GM18870 (cell line): ENCODE results near the gene STAP1.

Source experiments
- ATAC-seq: cut with Tn5 transposase; IDR thresholded peaks from one replicate; pipeline ENCODE4 v1.9.1; 2021; ENCODE audit warnings: moderate library complexity; ENCODE audit not compliant: unreplicated experiment

Gene STAP1

DNA sequence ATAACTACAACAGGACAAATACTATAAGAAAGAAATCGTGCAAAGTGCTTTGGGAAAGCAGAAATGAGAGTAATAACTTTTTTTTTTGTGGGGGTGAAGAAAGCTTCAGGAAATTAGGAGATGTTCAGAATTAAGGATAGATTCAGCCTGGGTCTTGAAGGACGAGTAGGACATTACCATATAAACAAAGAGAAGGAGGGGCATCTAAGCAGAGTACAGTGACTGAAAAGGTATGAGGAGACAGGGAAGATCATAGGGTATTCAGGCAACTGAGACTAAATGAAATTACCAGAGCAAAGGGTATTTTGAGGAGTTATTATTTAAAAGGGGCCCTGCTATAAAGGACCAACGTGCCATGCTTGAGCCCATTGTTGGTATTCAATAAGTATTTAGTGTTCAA is 3.1 kb upstream of the STAP1 start:
- no peak for ATAC-seq

DNA sequence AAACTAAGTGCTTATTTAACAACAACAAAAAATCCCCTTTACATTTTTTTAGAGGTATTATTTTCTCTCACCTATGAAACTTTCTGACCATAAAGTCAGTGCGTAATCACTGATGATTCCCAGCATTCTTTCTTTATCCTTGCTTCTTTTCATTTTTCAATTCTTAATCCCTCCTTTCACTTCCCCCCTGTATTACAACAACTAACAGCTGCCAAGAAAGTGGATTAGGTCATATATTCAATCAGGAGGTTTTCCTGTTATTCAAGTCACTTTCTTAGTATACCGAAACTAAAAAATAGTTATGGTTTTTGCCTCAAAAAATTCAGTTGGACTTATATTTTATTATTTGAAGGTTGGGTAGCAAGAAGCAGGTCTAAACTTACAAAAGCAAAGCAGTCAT is 2.1 kb upstream of the STAP1 start:
- no peak for ATAC-seq

GRCh38 chr4:67565284-67565683 is 6.8 kb downstream of the STAP1 start:
- ATAC-seq, result no peak

DNA sequence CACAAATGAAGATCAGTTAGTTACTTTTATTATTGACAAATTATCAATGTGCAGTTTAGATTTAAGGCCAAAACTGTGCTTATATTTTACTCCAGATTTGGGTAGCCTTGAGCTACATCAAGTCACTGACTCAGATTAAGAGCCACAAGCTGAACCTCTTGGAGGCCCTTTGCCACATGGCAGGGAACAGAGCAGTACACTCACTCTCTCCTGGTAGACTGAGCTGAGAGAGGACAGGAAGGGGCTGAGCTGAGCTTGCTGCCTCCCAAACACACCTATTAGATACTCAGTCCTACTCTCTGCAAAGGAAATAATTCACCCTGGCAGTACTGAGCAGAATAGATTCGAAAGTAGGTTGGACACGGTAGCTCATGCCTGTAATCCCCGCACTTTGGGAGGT is 7.8 kb downstream of the STAP1 start:
- no peak for ATAC-seq

DNA sequence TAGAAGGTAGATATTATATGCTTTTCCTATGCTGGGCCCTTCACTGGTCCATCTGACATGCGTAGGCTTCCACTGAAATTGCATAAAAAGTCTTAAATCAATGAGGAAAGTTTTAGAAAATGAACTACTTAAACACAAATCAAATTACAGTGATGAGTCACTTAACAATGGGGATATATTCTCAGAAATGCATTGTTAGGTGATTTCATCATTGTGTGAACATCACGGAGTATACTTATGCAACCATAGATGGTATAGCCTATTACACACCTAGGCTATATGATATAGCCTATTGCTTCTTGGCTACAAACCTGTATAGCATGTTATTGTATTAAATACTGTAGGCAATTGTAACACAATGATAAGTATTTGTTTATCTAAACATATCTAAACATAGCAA is 10.3 kb downstream of the STAP1 start:
- ATAC-seq, result no peak

GRCh38 chr4:67570537-67570936 is 12.0 kb downstream of the STAP1 start:
- ATAC-seq, result no peak

GRCh38 chr4:67571975-67572374 is 13.4 kb downstream of the STAP1 start:
- ATAC-seq, result no peak

DNA sequence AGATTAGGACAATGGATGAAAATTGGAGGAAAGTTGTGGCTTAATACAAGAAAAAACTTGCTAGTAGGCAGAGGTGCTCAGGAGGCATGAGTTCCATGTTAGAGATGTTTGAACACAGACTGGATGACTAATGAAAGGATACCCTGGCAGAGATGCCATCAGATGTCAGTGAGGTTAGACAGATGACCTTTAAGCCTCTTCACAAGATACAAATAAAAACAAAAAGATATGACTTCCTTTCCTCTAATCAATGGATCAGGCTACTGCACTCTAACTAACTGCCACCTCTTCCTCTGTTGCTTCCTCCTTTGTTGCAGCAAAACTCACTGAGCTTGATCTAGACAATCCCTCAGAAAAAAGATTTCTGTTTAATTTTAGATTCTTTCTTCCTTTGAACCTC is 14.7 kb downstream of the STAP1 start:
- ATAC-seq, result no peak

- peak; percentile 96 for ATAC-seq
Measured at GRCh38 chr4:67575232-67576058, 16.9 kb downstream of the STAP1 start.

DNA sequence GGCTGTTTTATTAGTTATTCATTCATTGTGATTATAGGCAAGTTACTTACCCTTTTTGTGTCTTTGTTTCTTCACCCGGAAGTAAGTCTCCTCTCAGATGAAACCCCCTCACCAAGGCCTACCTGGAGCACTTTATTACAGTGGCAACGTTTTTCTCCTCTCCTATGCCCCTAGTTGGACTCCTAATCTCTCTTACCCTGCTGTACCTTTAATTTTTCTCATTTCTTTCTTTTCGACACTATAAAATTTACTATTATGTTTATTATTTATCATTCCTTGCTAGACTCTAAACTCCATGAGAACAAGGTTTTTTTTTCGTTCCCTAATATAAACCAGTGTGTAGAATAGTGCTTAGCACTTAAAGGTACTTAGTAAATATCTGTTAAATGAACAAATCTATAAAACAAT is 17.5 kb downstream of the STAP1 start:
- ATAC-seq, result no peak

DNA sequence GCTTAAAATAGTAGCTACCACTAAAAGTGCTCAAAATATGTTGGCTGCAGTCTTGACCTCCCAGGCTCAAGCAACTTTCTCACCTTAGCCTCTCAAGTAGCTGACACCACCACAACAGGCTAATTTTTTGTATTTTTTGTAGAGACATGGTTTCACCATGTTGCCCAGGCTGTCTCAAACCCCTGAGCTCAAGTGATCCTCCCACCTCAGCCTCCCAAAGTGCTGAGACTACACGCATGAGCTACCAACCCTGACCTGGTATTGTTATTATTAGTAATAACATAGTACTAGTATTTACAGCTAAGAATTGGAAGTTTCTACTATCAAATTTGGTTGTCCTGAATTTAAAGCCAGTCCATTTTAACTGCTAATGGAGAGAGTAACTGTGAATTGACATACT is 18.0 kb downstream of the STAP1 start:
- ATAC-seq, result peak; percentile 38

GRCh38 chr4:67580577-67580976 is 22.1 kb downstream of the STAP1 start:
- peak; percentile 54 for ATAC-seq

GRCh38 chr4:67581208-67581857 is 22.8 kb downstream of the STAP1 start:
- peak; percentile 59 for ATAC-seq

GRCh38 chr4:67581913-67582312 is 23.4 kb downstream of the STAP1 start:
- ATAC-seq, result no peak

GRCh38 chr4:67584496-67584895 is 26.0 kb downstream of the STAP1 start:
- no peak for ATAC-seq

DNA sequence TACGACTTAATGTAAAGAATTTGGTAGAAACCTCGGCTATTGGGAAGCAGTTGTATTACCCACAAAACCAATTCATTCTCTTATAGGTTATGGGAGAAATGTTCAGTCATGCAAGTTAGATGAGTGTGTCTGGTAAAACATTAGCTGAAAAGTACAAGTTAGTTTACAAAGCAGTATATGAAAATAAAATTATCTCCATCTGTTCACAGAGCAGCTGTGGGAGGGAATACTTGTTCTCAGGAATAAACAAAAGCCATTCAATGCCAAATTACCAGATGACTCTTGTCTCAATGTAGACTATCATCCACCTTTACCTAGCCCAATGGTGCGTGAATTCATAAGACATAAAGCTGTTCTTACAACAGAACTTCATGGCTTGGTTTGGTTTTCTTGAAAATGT is 28.6 kb downstream of the STAP1 start:
- no peak for ATAC-seq

DNA sequence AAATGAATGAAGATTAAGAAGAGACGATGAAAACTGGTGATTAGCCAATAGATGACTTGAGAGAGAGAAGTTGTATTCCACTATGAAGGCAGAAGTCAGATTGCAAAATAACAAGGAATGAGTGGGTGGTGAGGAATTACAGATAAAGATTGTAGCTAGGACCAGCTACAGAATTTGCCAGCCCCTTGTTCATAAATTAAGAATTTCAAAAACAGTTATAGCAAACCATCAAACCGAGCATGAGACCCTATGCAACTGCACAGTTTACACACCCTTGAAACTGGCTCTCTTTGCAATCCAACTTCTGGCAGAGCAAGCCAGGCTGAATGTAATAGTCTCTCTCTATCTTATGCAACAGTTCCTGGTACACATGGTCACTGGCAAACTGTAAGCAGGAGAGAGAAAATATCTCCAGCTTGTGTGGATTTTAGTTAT is 35.2 kb downstream of the STAP1 start:
- no peak for ATAC-seq

GRCh38 chr4:67603310-67604028 is 44.9 kb downstream of the STAP1 start:
- no peak for ATAC-seq

DNA sequence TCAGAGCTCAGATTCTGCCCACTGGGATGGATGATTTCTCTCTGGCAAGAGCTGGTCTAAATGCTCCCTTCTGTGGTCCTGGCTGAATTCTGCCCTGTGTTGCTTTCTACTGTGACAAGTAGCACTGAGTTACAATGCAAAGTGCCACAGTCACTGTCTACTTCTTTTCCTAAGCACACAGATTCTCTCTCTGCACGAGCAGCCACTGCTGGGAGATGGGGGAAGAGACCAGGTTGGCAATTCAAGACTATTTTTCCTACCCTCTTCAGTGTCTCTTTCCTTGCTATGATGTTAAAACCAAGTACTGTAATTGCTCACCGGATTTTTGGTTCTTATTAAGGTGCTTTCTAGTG is 45.5 kb downstream of the STAP1 start:
- no peak for ATAC-seq

GRCh38 chr4:67604749-67605148 is 46.2 kb downstream of the STAP1 start:
- ATAC-seq, result no peak

- ATAC-seq, result no peak
Measured at GRCh38 chr4:67608027-67608426, 49.5 kb downstream of the STAP1 start.

DNA sequence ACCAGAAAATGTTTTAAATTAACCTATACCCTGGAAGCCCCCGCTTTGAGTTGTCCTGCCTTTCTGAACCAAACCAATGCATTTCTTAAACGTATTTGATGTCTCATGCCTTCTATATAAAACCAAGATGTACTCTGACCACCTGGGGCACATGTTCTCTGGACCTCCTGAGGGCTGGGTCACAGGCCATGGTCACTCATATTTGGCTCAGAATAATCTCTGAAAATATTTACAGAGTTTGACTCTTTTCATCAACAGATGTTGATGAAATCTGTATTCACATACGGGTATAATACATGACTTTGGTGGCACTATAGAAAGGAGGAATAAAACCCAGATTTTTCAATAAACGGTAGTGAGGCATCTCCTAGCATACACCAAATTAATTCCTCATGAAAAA is 55.7 kb downstream of the STAP1 start:
- ATAC-seq, result no peak
